Activated naive CD4-positive, alpha-beta T cell treated with Interleukin-2 at 50 U/mL for 16 hours (primary cell): Measurements from ENCODE around the gene SLC7A14.

Source experiments
- DNase-seq: peaks from one replicate; pipeline ENCODE4 v3.0.0-alpha.2; 2020

SLC7A14 gene

DNA sequence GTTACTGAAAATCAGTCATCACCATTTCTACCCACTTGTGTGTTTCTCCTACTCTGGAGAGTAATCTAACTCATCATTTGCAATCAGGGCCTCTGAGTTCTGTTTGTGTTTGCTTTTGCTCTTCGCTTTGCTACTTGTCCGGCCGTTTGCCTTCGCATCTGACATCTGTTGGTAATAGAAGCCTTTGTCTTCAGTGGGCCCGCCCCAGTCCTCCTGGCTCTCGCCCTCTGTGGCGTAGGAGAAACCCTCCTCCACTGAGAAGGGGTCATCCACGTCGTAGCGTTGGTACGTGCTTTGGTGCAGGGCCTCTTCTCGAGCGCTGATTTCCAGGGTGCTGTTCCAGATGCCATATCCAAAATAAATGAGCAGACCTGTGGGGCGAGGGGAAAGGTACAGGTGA, 118.9 kb downstream of the SLC7A14 start:
- no peak for DNase-seq

DNA sequence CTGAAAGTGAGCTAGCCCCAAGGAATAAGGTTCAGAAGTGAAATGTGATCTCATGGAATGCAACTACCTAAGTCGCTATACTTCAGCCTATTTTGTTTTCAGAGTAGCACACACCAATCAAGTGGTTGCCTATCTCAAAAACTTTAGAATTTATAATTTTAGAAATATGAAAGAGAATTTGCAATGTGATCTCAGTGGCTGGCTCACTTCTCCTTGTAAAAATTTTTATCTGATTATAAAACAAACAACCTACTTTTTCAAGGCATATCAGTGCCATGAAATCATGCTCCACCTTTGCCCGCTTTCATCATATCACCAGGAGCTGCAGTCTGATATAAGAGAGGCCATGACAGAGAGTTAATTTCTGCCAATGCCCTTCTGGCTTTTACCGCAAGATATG, 119.9 kb downstream of the SLC7A14 start:
- no peak for DNase-seq

DNA sequence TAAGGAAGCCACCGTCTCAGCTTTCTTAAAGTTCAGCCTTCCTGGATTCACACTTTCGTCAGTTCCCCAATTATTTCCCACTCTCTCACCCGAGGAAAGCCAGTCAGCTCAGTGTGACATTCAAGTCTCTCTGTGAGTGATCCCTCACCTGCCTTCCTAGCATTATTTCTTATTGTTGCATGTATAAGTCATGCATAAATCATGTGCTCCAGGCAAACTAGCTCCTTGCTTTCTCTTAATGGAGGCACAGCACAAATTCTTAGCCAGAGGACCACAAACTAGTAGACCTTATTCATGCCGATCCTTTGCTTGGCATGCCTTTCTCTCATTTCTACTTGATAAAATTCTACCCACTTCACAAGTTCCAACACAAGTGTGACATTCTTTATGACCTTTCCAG, 122.9 kb downstream of the SLC7A14 start:
- DNase-seq = no peak

DNA sequence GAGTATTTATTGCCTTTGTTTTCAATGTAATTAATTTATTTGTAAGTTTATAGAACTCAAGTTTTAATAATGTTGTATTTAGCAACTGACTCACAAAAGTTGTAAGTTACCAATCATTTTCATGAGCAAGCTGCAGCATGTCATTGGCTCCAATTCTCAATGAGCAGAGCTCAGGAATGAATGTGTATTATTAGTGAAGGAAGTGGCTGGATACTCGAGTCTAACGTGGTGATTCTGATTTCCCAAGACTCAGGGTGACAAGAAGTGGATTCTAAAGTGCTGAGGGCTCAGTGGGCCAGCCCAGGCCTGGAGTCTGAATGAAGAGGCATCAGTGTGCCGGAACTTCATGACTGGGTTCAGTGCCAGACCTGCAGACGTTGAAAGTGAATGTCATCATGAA, 127.6 kb downstream of the SLC7A14 start:
- DNase-seq = no peak

DNA sequence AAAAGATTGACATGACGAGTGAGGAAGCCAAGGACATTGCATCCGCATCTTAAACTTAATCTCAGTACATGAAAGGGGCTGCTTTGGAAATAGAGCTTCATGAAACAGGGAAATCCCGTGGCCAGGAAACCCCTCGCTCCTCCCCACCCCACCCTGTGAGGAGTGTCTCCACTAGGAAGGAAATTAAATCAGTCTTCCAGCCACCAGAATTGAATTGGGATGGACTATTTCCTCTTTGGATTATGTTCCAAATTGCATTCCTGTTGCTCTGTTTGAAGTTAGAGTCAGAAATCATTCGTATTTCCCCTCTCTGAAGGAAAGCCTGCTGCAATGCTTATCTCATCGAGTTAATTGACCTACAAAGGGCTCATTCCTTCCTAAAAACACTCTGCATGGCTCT, 131.4 kb downstream of the SLC7A14 start:
- DNase-seq = no peak

DNA sequence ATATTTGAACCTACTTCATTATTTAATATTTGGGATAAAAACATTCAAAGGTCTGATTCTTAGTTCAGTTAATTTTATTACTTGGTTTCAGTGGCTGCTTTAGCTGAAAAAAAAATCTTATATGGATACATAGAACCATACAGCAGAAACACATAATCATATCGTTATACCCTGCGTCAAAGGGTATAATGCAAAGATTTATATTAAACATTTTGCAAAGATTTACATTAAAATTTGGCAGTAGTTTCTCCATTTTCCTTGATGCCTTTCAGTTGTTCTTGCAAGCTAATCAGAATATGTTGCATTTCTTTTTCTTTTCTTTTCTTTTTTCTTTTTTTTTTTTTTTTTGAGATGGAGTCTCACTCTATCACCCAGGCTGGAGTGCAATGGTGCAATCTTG, 135.8 kb downstream of the SLC7A14 start:
- no peak for DNase-seq

DNA sequence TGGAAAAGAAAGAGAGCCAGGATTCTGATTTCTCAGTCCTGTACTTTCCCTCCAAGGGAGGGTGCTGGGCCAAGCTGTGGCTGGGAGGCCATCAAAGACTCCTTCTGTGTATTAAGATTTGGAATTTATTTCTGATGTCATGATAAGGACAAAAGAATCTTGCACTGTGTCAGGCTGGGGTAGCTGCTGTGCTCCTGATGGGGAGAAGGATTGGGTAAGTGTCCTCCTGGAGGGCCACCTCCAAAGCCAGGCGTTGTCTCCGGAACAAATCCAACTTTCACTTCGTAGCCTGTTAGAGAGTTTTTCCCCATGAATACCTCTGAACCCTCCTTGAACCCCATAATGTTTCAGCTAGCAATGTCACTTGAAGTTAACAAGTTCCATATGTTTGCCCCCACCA, 137.3 kb downstream of the SLC7A14 start:
- no peak for DNase-seq

DNA sequence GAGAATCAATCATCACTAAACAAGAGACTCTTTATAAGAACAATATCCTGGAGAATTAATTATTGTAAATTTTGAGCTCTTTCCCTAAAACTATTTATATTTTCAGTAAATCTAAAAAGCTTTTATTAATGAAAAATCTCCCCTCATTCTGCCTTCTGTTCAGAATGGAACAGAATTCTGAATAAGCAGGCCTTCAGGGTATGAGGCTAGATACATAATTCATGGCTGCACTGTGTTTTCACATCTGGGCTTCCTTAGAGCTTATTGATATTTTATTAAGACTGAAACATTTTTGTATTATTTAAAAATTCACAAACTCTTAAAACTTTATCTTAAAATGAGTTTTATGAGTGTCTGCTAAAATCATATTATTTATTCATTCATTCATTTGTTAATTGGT, 142.4 kb downstream of the SLC7A14 start:
- DNase-seq = no peak

DNA sequence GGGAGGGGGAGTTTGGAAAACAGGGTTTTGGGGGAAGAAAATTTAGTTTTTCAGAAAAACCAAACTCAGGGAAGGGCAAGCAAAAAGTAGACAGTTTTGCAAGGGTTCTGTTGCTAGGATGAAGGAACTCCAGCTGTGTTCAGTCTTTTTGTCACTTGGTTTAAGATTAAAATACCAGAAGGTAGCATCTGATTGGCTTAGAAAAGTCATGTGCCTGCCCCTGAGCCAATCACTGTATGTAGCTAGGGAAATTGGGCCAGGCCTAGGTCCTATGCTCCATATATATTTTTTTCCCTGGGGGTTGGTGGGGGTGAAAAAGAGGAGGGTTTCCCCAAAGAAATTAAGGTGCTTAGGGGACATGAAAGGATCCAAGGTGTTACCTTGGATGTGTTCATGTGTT, 142.9 kb downstream of the SLC7A14 start:
- DNase-seq = no peak

DNA sequence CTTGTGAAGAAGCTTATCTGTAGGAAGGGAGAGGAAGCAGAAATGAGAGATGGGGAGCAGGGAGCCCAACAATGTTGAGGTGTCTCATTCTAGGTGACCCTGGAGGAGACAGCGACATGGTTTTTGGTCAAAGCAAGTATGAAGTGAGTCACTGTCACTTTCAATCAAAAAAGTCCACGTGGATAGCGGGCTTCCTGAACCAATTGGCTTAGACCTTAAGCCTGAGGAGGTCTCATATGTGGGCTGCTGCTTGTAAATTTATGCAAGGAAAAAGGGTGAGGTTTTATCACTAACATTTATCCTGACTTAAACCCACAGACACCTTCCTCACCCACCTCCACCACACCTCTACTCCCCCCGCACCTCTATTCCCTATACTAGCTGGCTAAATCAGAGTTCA, 144.5 kb downstream of the SLC7A14 start:
- DNase-seq = no peak

DNA sequence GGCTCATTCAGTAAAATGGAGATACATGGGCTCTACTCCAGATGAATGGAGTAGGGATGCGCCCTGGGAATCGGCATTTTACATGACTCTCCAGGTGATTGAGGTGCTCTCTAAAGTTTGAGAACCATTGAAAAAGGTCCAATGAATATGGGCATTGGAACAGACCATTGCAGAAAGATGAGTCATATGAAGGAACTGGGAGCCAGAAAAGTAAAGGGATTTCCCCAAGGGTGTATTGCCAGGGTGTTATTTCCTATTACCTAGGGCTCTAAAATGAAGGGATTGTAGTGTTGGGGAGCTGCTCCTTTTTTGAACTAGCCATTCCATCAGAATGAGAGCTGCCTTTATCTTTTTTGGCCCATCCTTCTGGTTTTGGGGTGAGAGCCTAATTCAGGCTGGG, 145.5 kb downstream of the SLC7A14 start:
- no peak for DNase-seq

DNA sequence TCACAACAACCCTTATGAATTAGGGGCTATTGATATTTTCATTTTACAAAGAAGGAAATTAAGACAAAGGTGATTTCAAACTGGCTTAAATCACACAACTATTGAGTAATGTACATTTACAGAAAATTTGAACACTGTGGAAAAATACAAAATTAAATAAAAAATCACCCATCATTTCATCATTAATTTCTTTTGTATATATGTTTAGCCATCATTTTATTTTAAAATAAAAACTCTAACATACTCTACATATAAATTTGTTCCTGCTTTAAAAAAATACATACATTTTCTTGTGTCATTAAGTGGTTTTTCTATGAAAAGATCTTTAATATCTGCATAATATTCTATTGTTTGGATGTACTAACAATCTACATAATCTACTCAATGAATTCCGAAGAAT, 147.0 kb downstream of the SLC7A14 start:
- DNase-seq = no peak

DNA sequence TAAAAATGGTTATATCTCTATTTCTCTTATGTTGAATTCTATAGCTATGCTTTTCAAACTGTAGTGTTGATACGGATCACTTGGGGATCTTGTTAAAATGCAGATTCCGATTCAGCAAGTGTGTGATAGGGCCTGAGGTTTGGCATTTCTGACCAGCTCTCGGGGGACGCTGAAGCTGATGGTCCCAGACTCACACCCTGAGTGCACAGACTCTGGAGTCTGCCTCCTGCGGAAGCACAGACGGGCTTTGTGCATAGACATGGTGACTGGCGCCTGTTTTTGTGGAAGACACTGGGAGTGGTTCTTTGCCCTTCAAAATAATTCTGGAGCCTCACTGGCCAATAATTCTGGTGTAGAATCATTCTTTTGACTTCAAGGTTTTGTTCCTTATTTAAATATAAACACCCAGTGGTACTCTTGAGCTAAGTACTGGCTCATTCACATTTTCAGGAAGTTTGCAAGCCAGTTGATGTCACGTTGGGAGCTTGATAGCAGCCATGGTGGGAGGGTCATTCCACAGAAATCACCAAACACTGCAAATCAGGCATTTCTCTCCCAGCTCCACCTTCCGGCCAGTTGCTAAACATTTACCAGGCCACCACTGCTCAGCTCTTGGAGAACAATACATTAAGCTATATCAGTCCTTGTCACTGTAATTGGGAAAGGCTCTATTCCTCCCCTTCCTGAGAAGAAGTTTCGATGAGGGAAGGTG, 148.0 kb downstream of the SLC7A14 start:
- DNase-seq = no peak

DNA sequence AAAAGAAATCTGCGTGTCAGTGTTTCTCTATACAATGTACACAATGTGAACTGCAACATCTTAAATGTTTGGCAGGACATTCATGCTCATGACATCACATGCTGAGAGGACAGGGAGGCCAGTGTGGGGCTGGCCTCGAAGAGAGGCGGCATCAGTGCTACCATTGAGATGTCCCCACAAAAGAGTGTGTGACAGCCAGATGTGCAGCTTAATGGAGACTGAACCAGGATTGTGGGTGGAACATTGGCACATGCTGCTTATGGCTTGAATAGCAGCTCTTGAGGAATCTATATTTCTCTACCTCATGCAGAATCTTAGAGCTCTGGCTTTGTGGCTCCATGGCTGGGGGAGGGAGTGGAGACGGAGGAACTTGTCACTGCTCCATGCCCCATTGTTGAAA, 148.7 kb downstream of the SLC7A14 start:
- DNase-seq = no peak

DNA sequence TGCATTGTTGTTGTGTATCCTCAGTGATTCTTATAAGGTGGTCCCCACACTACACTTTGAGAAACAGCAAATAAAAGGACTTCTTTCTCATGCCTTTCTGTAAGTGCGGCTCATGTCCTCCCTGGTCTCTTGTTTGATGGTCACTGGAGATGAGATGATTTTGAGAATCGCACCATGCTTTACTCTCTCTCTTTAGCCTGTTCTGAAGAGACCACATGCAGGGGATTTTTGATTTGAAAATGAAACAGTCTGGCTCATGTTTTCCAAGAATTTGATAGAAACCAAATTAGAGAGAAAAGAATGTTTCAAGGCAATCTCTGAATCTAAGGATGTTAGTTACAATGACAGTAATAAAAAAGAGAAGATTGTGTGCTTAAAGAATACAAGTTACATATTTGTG, 149.2 kb downstream of the SLC7A14 start:
- no peak for DNase-seq

DNA sequence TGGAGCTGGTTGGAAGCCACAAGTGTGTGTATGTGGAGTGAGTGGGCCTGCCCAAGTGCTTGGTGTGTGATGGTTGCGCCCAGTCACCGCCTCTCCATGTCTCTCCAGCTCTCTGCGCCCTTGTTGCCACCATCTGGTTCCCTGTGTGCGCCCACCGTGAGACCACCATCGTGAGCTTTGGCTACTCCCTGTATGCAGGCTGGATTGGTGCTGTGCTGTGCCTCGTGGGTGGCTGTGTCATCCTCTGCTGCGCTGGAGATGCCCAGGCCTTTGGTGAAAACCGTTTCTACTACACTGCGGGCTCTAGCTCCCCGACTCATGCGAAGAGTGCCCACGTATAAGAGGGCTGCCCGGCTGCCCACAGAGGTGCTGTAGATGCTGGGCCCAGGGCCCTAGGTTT, 153.5 kb downstream of the SLC7A14 start:
- no peak for DNase-seq

DNA sequence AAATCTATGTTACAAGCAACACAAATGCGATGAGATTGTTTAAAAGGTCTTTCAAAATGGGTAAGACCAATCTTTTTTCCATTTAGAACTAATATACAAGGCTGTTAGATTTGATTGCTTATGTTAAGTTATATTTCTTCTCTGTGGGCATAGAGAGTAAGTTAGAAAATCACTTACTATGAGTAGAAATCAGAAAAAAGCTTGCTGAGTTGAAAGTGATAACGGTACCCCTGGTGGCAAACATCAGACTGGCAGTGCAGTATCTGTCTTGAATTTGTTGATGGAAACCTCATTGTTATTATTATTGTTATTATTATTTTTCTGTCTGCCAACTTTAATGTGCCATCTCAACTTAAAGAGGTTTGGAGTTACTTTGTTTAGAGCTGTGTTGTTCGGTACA, 154.8 kb downstream of the SLC7A14 start:
- DNase-seq = no peak

DNA sequence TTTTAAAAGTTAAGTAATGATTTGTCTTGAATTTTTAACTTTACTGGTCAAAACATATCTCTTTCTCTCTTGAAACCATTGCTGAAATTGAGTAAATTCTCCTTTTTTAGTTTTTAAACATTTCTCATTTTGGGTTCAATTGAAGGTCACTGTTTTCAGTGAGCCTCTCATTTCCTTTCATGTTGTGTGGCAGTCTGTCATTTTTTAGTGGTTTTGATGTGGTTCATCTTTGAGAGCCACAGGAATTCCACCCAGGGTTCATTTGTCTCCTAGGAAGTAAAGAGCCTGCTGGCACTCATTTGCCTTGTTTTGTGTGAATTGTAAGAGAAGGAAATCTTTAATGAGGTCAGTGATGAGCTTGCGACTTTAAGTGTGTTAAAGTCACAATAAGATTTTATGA, 156.8 kb downstream of the SLC7A14 start:
- DNase-seq = no peak

DNA sequence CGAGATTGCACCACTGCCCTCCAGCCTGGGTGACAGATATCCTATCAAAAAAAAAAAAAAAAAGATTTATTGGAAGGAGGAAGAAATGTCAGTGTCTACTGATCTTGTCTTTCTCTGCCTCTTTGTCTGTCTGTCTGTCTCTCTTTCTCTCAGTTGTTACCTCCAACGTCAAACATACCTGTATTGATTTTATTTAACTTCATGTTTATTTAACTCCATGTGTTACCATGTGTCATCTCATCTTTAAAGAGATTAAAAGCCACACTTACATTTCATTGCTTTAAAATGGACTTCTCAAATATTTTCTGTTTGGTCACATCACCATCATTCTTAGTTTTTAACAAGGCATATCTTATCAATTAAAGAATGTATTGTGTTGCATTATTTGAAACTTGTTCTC, 157.8 kb downstream of the SLC7A14 start:
- DNase-seq = no peak

DNA sequence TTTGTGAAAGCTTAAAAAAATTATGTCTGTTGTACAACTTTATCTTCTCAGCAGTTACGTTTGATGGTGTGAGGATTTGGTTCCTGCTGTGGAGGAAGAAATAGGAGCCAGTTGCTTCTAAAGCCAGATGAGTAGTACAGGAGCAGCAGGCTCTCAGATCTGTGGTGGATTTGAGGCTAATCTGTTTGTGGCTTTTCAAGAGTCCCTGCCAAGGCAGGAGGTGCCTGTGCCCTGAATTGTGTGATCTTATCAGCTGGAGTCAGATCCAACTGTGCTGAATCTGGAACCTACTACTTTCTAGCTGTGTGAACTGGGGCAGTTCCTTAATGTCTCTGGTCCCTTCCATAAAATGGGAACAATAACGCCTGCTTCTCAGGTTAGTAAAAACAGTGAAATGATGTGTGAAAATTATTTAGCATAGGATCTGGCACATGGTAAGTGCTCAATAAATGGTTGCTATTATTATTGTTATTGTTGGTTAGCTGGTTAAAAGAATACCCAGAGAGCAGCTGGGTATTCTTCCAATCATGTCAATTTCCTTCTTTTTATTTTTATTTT, 159.6 kb downstream of the SLC7A14 start:
- no peak for DNase-seq

DNA sequence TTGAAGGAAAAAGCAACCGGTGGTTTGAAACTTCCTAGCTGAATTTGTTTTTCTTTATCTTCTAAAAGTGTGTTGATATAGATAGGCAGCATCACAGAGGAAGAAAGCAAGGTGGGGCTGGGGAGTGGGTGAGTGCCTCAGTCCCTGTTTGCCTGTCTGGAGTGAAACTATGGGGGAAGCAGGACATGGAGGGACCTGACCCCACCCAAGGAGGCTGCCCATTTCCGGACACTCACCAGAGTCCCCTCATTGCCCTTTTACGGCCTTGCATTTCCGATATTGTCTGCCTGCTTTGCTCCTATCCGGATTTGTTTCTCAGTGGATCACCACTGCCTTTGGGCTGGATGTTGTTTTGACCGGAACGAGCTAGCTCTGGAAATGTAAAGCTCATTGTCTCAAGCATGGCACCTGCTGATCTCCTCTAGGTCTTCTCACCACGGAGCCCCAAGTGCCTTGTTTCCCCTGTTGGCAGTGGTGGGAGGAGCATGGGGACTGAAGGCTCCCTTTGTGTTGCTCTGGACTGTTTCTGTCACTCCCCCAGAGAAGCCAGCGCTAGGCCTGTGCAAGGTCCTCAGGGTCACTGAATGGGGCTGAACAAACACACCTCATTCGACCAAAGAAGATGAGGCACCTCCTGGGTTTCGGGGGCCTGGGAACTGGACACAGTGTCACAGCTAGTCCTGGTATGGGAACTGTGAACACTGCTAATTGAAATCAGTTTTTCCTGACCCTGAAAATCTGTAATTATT, 160.2 kb downstream of the SLC7A14 start:
- DNase-seq = no peak

DNA sequence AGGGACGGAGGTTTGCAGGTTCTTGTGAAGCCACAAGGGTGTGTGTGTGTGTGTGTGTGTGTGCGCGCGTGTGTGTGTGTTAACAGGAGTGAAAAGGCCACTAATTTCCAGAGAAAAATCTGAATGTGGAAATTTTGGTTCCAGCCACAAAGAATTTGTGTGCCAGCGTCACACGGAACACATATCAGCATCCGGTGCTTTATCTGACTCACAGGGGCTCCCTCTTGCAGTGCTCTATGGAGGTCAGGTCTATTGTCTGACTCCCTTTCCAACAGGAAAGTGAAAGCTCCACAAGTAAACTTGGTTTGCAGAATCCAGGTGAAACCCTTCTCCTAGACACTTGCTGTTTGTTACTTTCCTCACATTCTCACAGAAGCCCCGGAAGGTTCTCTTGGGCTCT, 161.0 kb downstream of the SLC7A14 start:
- no peak for DNase-seq

DNA sequence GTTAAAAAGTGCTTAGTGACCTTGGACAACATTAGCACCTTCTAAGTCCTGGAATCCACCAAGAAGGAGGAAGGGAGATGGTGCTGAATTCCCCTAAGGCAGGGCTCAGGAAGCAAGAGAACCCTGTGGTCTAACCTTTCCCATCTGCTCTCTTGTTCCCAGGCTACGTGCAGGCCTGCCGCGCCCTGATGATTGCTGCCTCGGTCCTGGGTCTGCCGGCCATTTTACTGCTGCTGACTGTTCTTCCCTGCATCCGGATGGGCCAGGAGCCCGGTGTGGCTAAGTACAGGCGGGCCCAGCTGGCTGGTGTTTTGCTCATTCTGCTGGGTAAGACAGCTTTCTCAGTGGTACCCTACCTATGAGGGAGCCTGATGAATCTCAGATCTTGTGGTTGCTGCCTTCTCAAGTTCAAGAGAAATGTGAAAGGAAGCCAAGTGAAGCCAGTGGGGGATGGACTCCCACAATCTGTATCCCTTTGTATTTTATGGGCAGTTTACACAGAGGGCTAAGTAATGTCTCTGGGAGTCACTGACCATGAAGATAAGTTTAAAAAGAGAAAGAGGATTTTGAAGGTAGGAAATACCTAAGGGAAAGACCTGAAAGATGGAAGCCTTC, 162.8 kb downstream of the SLC7A14 start:
- no peak for DNase-seq

DNA sequence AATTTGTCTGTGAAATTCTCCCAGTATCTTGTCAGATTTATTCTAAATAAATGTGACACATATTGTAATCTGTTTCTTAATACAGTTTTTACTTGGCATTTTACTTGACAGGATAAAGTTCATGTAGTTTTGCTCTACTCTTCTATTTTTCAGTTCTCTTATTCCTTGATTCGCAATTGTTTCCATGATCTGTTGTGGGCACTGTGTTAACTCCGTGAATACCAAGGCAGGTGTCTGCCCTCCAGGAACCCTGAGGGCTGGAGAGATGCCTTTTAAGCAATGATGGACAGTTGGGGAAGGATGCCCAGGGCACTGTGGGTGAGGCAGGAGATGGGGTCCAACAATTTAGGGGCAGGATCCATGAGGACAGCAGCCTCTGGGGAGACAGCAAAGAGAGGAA, 164.1 kb downstream of the SLC7A14 start:
- no peak for DNase-seq
